Activated T-helper 1 cell treated with anti-CD3 and anti-CD28 coated beads, Interleukin-12 subunit alpha, Interleukin-12 subunit beta, Interleukin-2, Interleukin-4 antibody, amounts not matched to agents 30 ng/mL and 10 ng/mL and 1 ng/mL, durations not matched to agents 14 hours and 24 hours and 36 hours (primary cell): ENCODE measurements around the gene PLCB1. TPM values are rescaled to one million over a fixed set of nuclear protein-coding genes. Genes with fewer than 3 reads are reported as not detected.
"Not testable (repeated sequence)": the region's sequence is repeated elsewhere in the genome, so short reads cannot be mapped to it uniquely, and the experiment has no call there.

Experiments used
- DNase-seq: peaks from one replicate; pipeline ENCODE4 v3.0.0; 2021; ENCODE audit warnings: low spot score
- H3K27ac Mint-ChIP-seq: one replicate; pipeline ENCODE4 v1.8.0; 2021; ENCODE audit warnings: mild to moderate bottlenecking, mixed read lengths
- H3K27me3 Mint-ChIP-seq: one replicate; pipeline ENCODE4 v1.8.0; 2022; ENCODE audit warnings: mild to moderate bottlenecking, moderate library complexity, mixed read lengths; ENCODE audit not compliant: insufficient read depth
- H3K36me3 Mint-ChIP-seq: one replicate; pipeline ENCODE4 v1.8.0; 2021; ENCODE audit warnings: low read depth, mixed read lengths
- H3K4me1 Mint-ChIP-seq: one replicate; pipeline ENCODE4 v1.8.0; 2021; ENCODE audit warnings: low read depth, mixed read lengths
- H3K4me3 Mint-ChIP-seq: one replicate; pipeline ENCODE4 v1.8.0; 2021; ENCODE audit warnings: mild to moderate bottlenecking, moderate library complexity, mixed read lengths
- H3K9me3 Mint-ChIP-seq: one replicate; pipeline ENCODE4 v1.8.0; 2021; ENCODE audit warnings: mixed read lengths
- intact Hi-C: fragments of 100-400 bp; cut with micrococcal nuclease; formaldehyde crosslinking; loops from one replicate; pipeline ENCODE4 v1.15.1; 2024
- total RNA-seq: library from RNA; stranded (reverse); gene quantifications from 2 replicates; pipeline ENCODE4 v1.2.3, GENCODE V29; 2022

The PLCB1 gene
- total RNA-seq, 1 donor from 2014 or later = 3.2 TPM

DNA sequence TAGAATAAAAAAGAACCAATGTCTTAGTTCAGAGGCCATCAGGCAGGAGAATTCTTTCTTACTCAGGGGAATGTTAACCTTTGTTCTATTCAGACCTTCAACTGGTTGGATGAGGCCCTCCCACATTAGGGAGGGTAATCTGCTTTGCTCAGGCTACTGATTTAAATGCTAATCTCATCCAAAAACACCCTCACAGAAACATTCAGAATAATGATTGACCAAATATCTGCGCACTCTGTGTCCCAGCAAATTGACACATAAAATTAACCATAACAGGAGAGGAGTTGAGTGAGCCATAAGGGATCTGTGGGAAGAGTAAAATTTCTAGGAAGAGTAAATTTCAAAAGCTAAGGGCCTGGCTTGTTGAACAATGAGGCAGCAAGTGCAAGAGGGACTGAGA is 702.8 kb downstream of the PLCB1 start:
- intact Hi-C loops = no loop called here

DNA sequence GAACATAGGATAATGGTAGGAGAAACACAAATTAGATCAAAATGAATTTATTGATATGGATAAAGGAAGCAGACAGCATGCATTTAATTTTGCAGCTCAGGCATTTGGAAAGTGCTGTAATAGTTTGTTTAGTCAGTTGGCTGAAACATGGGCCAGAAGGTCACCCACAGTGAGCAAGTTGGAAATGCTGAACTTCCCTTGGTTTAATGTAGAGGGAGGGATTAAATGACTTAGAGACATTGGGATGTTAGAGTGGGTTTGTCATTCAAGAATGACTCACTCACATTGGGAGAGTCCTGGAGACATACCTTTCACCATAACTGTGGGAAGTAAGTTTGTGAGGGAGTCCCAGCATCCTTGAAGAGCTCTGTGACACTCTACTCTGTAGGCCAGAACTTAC is 705.3 kb downstream of the PLCB1 start:
- Mint-ChIP-seq H3K27me3 (no peaks in the 10 kb centered on the region), H3K27ac (no peak overlapping the region), H3K4me3 (no peak overlapping the region), H3K4me1 (no peaks in the 10 kb centered on the region), H3K36me3 (no peaks in the 10 kb centered on the region), H3K9me3 (no peaks in the 10 kb centered on the region)
- DNase-seq = no peak
- intact Hi-C loops = no loop called here

More for the DNA sequence above, 702.8 kb downstream of the PLCB1 start:
- no peak overlapping the region for H3K4me3 Mint-ChIP-seq
- H3K4me1 Mint-ChIP-seq = no peaks in the 10 kb centered on the region
- H3K36me3 Mint-ChIP-seq = no peaks in the 10 kb centered on the region
- no peaks in the 10 kb centered on the region for H3K27me3 Mint-ChIP-seq
- no peak for DNase-seq
- H3K9me3 Mint-ChIP-seq = no peaks in the 10 kb centered on the region
- H3K27ac Mint-ChIP-seq = no peak overlapping the region

DNA sequence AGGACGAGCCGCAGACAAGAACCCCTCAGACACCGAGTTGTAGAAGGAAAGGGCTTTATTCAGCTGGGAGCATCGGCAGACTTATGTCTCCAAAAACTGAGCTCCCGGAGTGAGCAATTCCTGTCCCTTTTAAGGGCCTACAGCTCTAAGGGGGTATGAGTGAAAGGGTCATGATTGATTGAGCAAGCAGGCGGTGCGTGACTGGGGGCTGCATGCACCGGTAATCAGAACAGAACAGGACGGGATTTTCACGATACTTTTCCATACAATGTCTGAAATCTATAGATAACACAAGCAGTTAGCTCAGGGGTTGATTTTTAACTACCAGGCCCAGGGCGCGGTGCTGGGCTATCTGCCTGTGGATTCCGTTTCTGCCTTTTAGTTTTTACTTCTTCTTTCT is 710.5 kb downstream of the PLCB1 start:
- no peak overlapping the region for H3K4me3 Mint-ChIP-seq
- no peaks in the 10 kb centered on the region for H3K27me3 Mint-ChIP-seq
- H3K4me1 Mint-ChIP-seq = no peaks in the 10 kb centered on the region
- intact Hi-C loops = no loop called here
- H3K36me3 Mint-ChIP-seq = no peaks in the 10 kb centered on the region
- no peak overlapping the region for H3K27ac Mint-ChIP-seq
- no peak for DNase-seq
- no peaks in the 10 kb centered on the region for H3K9me3 Mint-ChIP-seq

DNA sequence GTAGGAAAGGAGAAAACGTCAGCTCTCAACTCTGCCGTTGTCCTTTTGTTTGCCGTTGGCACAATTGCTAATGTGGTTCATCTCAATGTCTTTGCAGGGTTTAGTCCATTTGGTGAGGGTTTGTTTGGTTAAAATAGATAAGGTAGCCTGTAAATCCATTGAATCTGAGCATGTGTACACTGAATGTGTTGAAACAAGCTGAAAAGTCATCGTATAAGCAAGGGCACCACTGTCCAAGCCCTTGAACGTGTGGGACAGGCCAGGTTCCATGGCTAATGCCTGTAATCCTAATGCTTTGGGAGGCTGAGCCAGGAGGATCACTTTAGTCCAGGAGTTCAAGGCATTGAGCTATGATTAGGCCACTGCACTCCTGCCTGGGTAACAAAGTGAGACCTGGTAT is 712.1 kb downstream of the PLCB1 start:
- no peaks in the 10 kb centered on the region for H3K4me1 Mint-ChIP-seq
- DNase-seq = no peak
- no peaks in the 10 kb centered on the region for H3K36me3 Mint-ChIP-seq
- no peak overlapping the region for H3K27ac Mint-ChIP-seq
- H3K4me3 Mint-ChIP-seq = no peak overlapping the region
- H3K9me3 Mint-ChIP-seq = no peaks in the 10 kb centered on the region
- intact Hi-C loops = no loop called here
- H3K27me3 Mint-ChIP-seq = no peaks in the 10 kb centered on the region

DNA sequence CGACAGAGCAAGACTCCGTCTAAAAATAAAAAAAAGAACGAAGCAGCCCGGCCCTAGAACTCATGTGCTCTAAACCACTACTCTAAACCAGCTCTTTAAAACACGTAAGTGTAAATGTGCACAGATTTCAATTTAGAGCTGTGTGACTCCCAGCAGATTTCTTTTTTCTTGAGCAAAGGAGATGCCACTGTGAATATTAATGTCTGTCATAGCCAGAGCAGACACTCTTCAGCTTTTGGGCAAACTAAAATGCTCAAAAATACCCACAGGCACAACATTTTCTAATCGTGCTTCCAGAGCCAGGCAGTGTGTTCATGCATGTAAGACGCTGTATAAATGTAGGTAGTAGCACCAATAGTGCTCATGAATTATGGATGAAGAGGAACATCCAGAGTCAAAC is 717.9 kb downstream of the PLCB1 start:
- H3K27ac Mint-ChIP-seq = no peak overlapping the region
- no peak for DNase-seq
- no peaks in the 10 kb centered on the region for H3K9me3 Mint-ChIP-seq
- H3K27me3 Mint-ChIP-seq = no peaks in the 10 kb centered on the region
- intact Hi-C loops = no loop called here
- no peak overlapping the region for H3K4me3 Mint-ChIP-seq
- no peaks in the 10 kb centered on the region for H3K36me3 Mint-ChIP-seq
- H3K4me1 Mint-ChIP-seq = no peaks in the 10 kb centered on the region

DNA sequence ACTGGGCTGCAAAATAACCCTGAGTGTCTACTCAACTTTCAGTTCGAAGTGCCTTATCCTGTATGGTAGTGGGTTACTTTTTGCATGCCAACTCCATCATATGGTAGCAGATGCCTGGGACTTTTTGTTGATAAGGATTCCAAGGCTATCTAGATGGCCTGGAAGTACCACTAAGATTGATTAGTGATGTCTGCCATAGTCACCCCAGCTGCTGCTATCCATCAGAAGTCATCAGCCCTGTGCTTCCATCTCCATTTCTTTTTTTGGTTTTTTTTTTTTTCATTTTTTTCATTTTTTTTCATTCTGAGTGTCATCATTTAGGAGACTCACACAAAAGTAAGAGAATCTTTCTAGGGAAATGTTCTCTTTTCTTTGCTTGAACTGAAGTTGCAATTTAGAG is 719.4 kb downstream of the PLCB1 start:
- Mint-ChIP-seq H3K4me3 (no peak overlapping the region), H3K36me3 (no peaks in the 10 kb centered on the region), H3K4me1 (no peaks in the 10 kb centered on the region), H3K9me3 (no peaks in the 10 kb centered on the region), H3K27ac (no peak overlapping the region), H3K27me3 (no peaks in the 10 kb centered on the region)
- intact Hi-C loops = no loop called here
- no peak for DNase-seq

DNA sequence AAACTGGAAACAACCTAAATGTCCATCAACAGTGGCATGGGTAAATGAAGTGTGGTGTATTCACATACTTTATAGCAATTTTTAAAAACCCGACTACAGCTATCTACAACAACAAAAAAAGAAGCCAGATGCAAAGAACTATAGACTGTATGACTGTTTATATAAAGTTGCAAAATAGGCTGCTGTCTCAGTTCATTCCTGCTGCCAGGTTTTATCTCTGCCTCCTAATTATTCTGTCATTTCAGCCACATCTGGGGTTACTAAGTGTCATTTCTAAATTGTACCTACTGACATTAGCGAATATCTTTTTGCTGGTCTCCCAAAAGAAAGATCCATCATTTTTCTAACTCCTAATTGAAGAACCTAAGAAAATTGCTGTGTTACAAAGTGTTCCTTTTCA is 719.9 kb downstream of the PLCB1 start:
- H3K9me3 Mint-ChIP-seq, DNase-seq, H3K4me3 Mint-ChIP-seq, H3K36me3 Mint-ChIP-seq, H3K27ac Mint-ChIP-seq, H3K4me1 Mint-ChIP-seq, H3K27me3 Mint-ChIP-seq, intact Hi-C loops: not testable (repeated sequence)

DNA sequence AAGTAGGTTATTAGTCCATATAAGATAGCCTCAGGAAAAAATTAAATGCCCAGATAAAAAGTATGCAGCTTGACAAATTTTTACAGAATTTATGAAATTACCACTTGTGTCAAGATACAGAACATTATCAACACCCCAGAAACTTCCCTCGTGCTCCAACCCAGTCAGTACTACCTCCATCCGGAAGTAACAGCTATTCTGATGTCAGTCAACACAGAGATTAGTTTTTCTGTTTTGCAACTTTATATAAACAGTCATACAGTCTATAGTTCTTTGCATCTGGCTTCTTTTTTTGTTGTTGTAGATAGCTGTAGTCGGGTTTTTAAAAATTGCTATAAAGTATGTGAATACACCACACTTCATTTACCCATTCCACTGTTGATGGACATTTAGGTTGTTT is 721.1 kb downstream of the PLCB1 start:
- intact Hi-C loops, H3K36me3 Mint-ChIP-seq: not testable (repeated sequence)

DNA sequence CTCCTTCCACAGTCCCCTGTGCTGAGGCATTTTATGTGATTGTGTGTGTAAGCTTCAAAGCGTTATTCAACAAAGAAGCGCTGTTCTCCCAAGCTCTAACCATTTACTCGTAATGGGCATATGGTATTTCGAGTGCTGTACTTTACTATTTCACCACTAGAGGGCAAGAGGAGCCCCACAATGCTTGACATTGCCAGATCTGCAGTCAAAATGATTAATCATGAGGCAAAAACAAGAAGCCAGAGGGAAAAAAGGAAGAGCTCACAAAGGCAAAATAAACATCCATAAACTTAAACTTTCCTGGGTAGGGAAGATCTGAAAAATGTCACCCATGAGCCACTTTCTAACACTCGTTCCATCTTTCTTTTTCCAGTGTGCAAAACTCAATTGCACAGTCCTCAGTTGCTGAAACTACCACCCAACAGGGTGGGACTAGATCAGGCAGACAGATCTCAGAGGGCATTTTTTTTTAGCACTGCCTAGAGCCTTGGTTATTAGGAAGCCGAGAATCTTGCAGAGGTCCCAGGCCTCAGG is 721.8 kb downstream of the PLCB1 start:
- Mint-ChIP-seq H3K27me3 (no peaks in the 10 kb centered on the region), H3K27ac (no peak overlapping the region), H3K36me3 (no peaks in the 10 kb centered on the region), H3K4me3 (no peak overlapping the region), H3K4me1 (no peaks in the 10 kb centered on the region), H3K9me3 (no peaks in the 10 kb centered on the region)
- no peak for DNase-seq
- intact Hi-C loops = no loop called here

More for the DNA sequence above, 721.1 kb downstream of the PLCB1 start:
- H3K4me3 Mint-ChIP-seq, DNase-seq, H3K27ac Mint-ChIP-seq, H3K4me1 Mint-ChIP-seq, H3K9me3 Mint-ChIP-seq, H3K27me3 Mint-ChIP-seq: not testable (repeated sequence)

DNA sequence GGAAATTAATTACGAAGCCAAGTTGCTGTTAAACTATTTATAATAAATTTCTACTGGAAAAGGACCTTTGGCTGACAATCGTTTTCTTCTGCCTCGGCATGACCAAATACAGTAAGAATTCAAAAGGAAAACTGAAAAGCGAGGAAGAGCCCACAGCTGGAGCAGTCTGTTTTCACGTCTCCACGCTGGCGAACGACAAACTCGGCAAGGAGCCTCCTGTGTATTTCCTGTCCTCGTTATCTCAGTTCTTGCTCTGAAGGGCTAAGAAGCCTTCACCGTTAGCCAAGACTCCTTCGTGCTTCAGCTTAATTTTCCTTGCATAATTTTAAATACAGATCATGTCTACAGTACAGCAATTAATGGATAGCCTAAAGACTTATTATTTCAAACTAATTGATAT is 722.5 kb downstream of the PLCB1 start:
- no peak for DNase-seq
- intact Hi-C loops = no loop called here
- Mint-ChIP-seq H3K27me3 (no peaks in the 10 kb centered on the region), H3K4me1 (no peaks in the 10 kb centered on the region), H3K4me3 (no peak overlapping the region), H3K9me3 (no peaks in the 10 kb centered on the region), H3K27ac (no peak overlapping the region), H3K36me3 (no peaks in the 10 kb centered on the region)

DNA sequence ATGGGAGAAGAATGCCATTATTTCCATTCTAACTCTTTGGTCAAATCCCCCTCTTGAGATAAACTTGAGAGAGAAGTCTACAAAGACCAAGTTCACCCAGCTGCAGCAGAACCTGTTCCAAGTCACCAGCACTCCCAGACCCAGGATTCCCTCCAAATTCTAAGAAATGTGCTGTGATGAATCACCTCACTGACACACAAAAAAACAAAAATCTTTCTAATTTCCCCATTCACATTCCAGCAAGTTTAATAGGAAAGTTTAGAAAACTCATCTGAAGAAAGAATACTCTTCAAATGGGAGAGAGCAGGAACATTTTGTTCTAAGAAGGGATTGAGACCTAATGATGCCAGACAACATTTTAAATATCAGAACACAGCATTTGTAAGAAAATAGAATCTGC is 723.2 kb downstream of the PLCB1 start:
- no peak for DNase-seq
- intact Hi-C loops = no loop called here
- no peaks in the 10 kb centered on the region for H3K36me3 Mint-ChIP-seq
- H3K4me1 Mint-ChIP-seq = no peaks in the 10 kb centered on the region
- no peaks in the 10 kb centered on the region for H3K9me3 Mint-ChIP-seq
- no peak overlapping the region for H3K4me3 Mint-ChIP-seq
- H3K27me3 Mint-ChIP-seq = no peaks in the 10 kb centered on the region
- no peak overlapping the region for H3K27ac Mint-ChIP-seq

DNA sequence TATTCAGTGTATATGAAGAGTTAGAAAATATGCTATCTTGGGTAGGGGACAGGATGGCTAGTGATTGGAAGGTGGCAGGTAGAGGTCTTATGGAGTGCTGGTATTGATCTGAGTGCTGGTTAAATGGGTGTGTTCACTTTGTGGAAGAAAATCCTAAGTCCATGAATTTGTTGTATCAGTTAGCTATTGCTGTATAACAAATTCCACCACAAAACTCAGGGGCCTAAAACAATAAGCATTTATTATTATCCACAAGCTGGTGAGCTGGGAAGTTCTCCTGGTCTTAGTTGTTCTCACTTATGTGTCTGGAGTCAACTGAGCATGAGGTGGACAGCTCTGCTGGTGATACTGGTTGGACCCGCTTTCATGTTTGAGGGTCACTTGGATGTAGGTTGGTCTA is 724.6 kb downstream of the PLCB1 start:
- Mint-ChIP-seq H3K27me3 (no peaks in the 10 kb centered on the region), H3K27ac (no peak overlapping the region), H3K36me3 (no peaks in the 10 kb centered on the region), H3K4me1 (no peaks in the 10 kb centered on the region), H3K9me3 (no peaks in the 10 kb centered on the region), H3K4me3 (no peak overlapping the region)
- DNase-seq = no peak
- intact Hi-C loops = no loop called here

DNA sequence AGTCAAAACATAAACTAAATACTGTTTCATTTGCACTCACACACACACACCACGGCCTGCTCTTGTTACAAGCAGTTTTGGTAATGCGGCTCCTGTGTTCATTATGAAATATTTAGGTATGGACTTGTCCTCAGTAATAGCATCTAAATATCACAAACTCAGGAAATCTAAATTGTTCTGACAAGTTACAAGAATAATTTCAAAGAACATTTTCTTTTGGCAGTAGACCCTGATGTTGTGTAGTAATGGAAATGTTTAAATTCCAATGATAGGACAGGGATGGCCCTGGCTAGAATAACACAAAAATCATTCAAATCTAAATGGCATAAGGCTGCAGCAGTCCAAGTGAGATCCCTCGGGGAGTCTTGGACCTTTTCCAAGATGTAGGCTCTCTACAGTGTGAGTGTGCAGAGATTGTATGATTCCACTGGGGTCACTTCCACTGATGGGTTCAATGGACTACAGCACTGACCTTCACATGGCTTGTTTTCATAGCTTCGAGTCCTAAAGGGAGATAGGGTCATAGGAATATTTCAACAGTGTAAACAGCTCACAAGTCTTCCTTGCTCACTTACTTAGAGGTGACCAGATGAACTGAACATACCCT is 726.2 kb downstream of the PLCB1 start:
- DNase-seq = no peak
- H3K4me1 Mint-ChIP-seq = no peaks in the 10 kb centered on the region
- H3K27ac Mint-ChIP-seq = no peak overlapping the region
- no peaks in the 10 kb centered on the region for H3K9me3 Mint-ChIP-seq
- H3K27me3 Mint-ChIP-seq = no peaks in the 10 kb centered on the region
- intact Hi-C loops = no loop called here
- H3K4me3 Mint-ChIP-seq = no peak overlapping the region
- H3K36me3 Mint-ChIP-seq = no peaks in the 10 kb centered on the region

DNA sequence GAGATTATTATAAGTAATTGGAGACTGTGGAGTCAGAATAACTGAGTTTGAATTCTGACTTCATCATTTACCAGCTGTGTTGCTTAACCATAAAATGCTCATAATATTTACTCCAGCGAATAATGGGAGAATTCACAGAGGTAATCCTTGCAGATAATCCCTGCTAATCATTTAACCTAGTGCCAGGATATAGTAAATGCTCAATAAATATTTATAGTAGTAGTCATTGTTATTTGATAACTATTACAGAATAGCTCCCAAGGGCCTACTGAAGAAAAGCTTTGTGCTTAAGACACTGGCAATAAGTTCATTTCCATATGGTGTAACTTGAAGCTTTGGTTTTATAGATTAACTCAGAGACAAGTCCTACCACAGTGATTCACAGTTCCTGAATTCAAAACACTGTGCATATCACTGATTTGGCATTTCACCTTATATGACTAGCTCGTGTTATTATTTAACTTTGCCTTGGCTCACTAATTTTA is 728.0 kb downstream of the PLCB1 start:
- no peaks in the 10 kb centered on the region for H3K27me3 Mint-ChIP-seq
- DNase-seq = no peak
- no peaks in the 10 kb centered on the region for H3K4me1 Mint-ChIP-seq
- no peak overlapping the region for H3K4me3 Mint-ChIP-seq
- H3K9me3 Mint-ChIP-seq = no peaks in the 10 kb centered on the region
- no peak overlapping the region for H3K27ac Mint-ChIP-seq
- intact Hi-C loops = no loop called here
- no peaks in the 10 kb centered on the region for H3K36me3 Mint-ChIP-seq
